ENCODE results near the gene SERPINA3. TPM values are rescaled to one million over a fixed set of nuclear protein-coding genes. Genes with fewer than 3 reads are reported as not detected.

The SERPINA3 gene
- total RNA-seq, 1 experiment from 2014 or later = 0.17 TPM

DNA sequence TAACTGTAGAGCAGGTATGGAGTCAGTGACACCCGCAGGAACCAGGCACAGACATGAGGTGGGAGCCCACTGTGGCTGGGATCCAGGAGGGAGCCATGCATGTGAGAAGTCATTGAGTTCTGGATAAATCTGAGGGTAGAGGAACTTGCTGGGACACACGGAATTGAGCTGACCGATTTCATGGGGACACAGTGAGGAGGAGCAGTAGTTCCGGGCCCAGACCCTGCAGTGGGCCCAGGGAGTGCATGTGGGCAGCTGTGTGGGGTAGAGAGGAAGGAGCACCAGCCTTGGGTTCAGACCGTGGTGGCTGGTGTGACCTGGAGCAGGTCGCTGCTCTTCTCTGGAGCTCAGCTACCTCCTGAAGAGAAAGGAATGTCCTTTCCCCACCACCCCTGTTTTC lies 8.4 kb downstream of the SERPINA3 start:
- H3K4me1 ChIP-seq (ENCODE audit: insufficient read depth, low read length, poor library complexity, severe bottlenecking) = no peaks in the 10 kb centered on the region
- CTCF ChIA-PET = no interaction called here
- no peaks in the 10 kb centered on the region for H3K27me3 ChIP-seq (replicated peaks; ENCODE audit: insufficient read depth, low read depth, low read length, poor library complexity)
- no peak overlapping the region for H3K27ac ChIP-seq (ENCODE audit: low read depth, low read length, poor library complexity, severe bottlenecking)
- BruUV-seq (replicated peaks) = no TSS peak
- no peaks in the 10 kb centered on the region for H3K36me3 ChIP-seq (ENCODE audit: insufficient read depth, low read length, poor library complexity, severe bottlenecking)
- no peak overlapping the region for H3K4me3 ChIP-seq (ENCODE audit: low read depth, low read length, poor library complexity, severe bottlenecking)
- peaks cover 10% of the 10 kb centered on the region for H3K9me3 ChIP-seq (ENCODE audit: low read depth, low read length, poor library complexity, severe bottlenecking)
- POLR2A ChIA-PET (ENCODE audit: low non-redundant PET) = no interaction called here
- intact Hi-C loops (cut with micrococcal nuclease; ENCODE audit: unreplicated experiment) = no loop called here
- TF ChIP-seq EZH2 (IDR thresholded peaks at IDR 0.05; ENCODE audit: borderline replicate concordance, low read depth, low read length, poor library complexity, severe bottlenecking) = no peak
- TF ChIP-seq, protein P1, sequence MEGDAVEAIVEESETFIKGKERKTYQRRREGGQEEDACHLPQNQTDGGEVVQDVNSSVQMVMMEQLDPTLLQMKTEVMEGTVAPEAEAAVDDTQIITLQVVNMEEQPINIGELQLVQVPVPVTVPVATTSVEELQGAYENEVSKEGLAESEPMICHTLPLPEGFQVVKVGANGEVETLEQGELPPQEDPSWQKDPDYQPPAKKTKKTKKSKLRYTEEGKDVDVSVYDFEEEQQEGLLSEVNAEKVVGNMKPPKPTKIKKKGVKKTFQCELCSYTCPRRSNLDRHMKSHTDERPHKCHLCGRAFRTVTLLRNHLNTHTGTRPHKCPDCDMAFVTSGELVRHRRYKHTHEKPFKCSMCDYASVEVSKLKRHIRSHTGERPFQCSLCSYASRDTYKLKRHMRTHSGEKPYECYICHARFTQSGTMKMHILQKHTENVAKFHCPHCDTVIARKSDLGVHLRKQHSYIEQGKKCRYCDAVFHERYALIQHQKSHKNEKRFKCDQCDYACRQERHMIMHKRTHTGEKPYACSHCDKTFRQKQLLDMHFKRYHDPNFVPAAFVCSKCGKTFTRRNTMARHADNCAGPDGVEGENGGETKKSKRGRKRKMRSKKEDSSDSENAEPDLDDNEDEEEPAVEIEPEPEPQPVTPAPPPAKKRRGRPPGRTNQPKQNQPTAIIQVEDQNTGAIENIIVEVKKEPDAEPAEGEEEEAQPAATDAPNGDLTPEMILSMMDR (conservative IDR thresholded peaks at IDR 0.05; ENCODE audit: low read depth, low read length) = no peak
- DNase-seq (ENCODE audit: low spot score) = no peak

DNA sequence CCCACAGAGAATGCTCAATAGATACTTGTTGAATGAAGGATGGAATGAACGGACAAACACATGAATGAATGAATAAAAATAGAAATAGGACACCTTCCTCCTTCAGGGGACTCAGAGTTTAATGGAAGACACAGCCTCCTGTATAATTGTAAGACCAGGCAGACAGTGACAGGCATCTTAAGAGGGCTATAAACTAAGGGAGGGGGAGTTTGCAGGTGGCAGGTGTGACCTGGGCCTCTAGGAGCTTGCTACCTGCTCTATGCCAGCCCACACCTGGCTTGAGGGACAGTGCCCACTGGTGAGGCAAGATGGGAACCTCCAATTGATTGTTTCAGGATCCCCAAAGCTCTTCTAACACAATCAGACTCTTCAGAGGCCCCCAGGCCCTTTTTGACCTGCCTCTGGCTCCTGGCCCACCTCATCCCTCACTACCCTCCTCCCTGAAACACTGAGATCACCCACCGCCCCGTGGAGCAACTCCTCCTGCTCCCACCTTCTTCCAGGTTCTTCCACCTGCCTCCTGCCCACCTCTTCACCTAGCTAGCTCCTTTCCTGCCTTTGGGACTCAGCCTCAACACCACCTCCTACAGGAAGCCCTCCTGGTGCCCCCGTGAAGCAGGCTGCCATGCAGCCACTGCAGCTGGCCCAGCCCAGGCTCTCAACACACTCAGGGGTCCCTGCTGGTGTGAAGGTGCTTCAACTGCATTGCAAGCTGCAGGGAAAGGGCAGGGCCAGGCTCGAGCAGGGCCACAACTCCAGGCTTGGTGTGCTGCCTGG lies 9.4 kb downstream of the SERPINA3 start:
- intact Hi-C loops (cut with micrococcal nuclease; ENCODE audit: unreplicated experiment) = no loop called here
- no peaks in the 10 kb centered on the region for H3K36me3 ChIP-seq (ENCODE audit: insufficient read depth, low read length, poor library complexity, severe bottlenecking)
- CTCF ChIA-PET = no interaction called here
- no peak overlapping the region for H3K27ac ChIP-seq (ENCODE audit: low read depth, low read length, poor library complexity, severe bottlenecking)
- no peaks in the 10 kb centered on the region for H3K27me3 ChIP-seq (replicated peaks; ENCODE audit: insufficient read depth, low read depth, low read length, poor library complexity)
- POLR2A ChIA-PET (ENCODE audit: low non-redundant PET) = no interaction called here
- no peaks in the 10 kb centered on the region for H3K4me1 ChIP-seq (ENCODE audit: insufficient read depth, low read length, poor library complexity, severe bottlenecking)
- no peak for DNase-seq (ENCODE audit: low spot score)
- H3K4me3 ChIP-seq (ENCODE audit: low read depth, low read length, poor library complexity, severe bottlenecking) = no peak overlapping the region
- BruUV-seq (replicated peaks) = no TSS peak
- TF ChIP-seq, protein P1 (conservative IDR thresholded peaks at IDR 0.05; ENCODE audit: low read depth, low read length) = no peak
- H3K9me3 ChIP-seq (ENCODE audit: low read depth, low read length, poor library complexity, severe bottlenecking) = peaks cover 10% of the 10 kb centered on the region

DNA sequence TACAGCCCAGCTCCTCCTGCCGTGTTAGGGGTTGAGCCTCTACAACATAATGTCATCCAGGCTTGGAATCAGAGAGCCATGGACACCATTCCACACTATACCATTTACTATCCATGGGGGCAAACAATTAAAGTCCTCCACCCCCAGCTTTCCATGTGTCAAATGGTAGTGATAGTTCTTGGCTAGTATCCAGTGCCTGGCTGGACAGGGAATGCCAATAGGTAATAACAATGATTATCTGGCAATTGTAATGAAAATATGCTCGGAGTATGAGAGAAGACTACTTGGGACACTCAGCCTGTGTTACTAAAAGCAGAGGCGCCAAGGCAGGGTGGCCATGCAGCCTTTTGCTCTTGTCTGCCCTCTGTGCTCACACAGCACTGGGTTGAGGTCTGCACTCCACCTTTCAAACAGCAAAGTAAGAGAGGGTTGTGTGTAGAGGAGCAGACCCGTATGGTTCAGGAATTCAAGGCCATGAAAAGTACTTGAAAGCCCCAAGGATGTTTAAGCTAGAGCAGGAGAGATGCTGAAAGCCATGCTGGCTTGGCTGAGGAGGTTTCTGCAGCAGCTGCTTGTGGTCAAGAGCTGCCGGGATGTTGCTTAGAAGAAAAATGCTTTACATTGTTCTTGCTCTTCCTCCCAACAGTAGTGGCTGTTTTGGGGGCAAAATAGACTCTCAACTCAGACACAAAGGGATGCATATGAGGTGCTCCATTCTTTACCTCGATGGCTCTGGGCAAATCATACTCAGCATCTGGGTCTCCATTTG lies 10.6 kb downstream of the SERPINA3 start:
- Histone ChIP-seq H3K36me3 (ENCODE audit: insufficient read depth, low read length, poor library complexity, severe bottlenecking) (no peaks in the 10 kb centered on the region), H3K4me1 (ENCODE audit: insufficient read depth, low read length, poor library complexity, severe bottlenecking) (no peaks in the 10 kb centered on the region), H3K27ac (ENCODE audit: low read depth, low read length, poor library complexity, severe bottlenecking) (no peak overlapping the region), H3K4me3 (ENCODE audit: low read depth, low read length, poor library complexity, severe bottlenecking) (no peak overlapping the region), H3K27me3 (replicated peaks; ENCODE audit: insufficient read depth, low read depth, low read length, poor library complexity) (no peaks in the 10 kb centered on the region), H3K9me3 (ENCODE audit: low read depth, low read length, poor library complexity, severe bottlenecking) (peaks cover 9% of the 10 kb centered on the region)
- ChIA-PET CTCF (no interaction called here), POLR2A (ENCODE audit: low non-redundant PET) (interaction anchor here (0.6 kb wide), 1 partner anchor 332 kb away, joined by 3 read pairs; no protein-coding TSS in a partner anchor)
- intact Hi-C loops (cut with micrococcal nuclease; ENCODE audit: unreplicated experiment) = no loop called here
- BruUV-seq (replicated peaks) = no TSS peak
- DNase-seq (ENCODE audit: low spot score) = no peak
- TF ChIP-seq, protein P1 (conservative IDR thresholded peaks at IDR 0.05; ENCODE audit: low read depth, low read length) = no peak
- no peak for TF ChIP-seq EZH2 (IDR thresholded peaks at IDR 0.05; ENCODE audit: borderline replicate concordance, low read depth, low read length, poor library complexity, severe bottlenecking)
